GM19397 (cell line): ENCODE results near the gene PRPF39.
"Not testable (repeated sequence)": the region's sequence is repeated elsewhere in the genome, so short reads cannot be mapped to it uniquely, and the experiment has no call there.

Experiments
- ATAC-seq: cut with Tn5 transposase; IDR thresholded peaks from one replicate; pipeline ENCODE4 v1.9.1; 2021; ENCODE audit warnings: mild to moderate bottlenecking, moderate library complexity; ENCODE audit not compliant: unreplicated experiment

Gene PRPF39

DNA sequence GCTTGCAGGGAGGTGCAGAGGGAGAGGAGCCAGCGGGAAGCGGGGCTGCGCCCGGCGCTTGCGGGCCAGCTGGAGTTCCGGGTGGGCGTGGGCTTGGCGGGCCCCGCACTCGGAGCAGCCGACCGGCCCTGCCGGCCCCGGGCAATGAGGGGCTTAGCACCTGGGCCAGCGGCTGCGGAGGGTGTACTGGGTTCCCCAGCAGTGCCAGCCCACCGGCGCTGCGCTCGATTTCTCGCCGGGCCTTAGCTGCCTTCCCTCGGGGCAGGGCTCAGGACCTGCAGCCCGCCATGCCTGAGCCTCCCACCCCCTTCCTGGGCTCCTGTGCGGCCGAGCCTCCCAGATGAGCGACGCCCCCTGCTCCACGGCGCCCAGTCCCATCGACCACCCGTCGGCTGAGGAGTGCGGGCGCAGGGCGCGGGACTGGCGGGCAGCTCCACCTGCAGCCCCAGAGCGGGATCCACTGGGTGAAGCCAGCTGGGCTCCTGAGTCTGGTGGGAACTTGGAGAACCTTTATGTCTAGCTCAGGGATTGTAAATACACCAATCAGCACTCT lies 3.4 kb upstream of the PRPF39 start:
- not testable (repeated sequence) for ATAC-seq

DNA sequence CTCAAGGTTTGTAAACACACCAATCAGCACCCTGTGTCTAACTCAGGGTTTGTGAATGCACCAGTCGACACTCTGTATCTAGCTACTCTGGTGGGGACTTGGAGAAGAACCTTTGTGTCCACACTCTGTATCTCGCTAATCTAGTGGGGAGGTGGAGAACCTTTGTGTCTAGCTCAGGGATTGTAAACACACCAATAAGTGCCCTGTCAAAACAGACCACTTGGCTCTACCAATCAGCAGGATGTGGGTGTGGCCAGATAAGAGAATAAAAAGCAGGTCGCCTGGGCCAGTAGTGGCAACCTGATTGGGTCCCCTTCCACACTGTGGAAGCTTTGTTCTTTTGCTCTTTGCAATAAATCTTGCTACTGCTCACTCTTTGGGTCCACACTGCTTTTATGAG lies 2.8 kb upstream of the PRPF39 start:
- ATAC-seq, result not testable (repeated sequence)

DNA sequence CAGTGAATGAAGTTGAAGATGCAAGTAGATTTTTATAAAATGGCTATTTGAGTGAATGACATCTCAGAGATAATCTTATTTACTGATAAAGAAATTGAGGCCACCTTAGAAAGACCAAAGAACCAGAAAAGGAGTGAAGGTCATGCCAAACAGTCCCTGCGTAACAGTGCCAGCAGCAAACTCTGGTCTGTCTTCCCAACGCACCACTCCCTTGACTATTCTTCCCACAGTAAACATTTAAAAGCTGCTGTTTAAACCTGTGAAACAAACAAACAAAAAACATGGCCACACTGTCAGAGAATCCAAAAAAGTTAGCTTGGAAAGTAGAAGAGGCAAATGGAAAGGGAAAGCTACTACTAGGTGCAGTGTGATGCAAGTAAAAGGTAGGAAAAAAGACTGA lies 1.5 kb upstream of the PRPF39 start:
- ATAC-seq, result no peak

DNA sequence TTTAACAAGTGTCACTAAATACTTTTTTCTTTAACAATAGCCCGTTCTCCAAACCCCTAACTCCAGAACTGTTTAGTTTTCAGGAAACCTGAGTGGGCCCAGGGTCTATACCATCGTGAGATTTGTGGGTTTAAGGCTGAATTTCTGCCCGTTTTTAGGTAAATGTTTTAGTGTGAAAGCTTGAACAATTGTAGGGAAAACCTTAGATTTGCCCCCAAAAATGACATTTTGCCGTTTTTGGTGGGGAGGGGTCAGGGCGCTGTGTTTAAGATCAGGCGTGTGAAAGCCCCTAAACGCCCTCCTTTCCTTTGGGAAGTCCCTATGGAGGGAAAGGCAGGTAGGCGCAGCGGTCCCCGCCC lies 320 bp upstream of the PRPF39 start:
- ATAC-seq, result no peak

DNA sequence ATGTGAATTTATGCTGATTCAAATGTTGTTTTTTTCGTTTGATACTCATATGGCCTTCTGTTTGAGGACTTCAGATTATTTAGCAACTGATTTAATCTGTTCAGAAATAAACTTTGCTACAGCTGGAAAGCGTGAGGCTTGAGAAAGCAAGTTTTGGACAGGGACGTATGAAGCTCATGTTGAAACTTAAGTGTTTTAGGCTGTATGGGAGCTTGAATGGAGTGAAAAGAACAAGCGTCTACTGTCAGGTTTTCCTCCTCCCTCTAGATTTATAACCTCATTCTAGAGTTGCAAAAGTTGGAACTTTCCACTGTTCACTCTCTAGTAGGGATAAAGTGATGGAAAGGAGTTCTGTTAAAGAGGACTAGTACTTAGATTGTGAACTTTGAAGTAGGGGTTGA lies 1.0 kb downstream of the PRPF39 start:
- ATAC-seq, result no peak

DNA sequence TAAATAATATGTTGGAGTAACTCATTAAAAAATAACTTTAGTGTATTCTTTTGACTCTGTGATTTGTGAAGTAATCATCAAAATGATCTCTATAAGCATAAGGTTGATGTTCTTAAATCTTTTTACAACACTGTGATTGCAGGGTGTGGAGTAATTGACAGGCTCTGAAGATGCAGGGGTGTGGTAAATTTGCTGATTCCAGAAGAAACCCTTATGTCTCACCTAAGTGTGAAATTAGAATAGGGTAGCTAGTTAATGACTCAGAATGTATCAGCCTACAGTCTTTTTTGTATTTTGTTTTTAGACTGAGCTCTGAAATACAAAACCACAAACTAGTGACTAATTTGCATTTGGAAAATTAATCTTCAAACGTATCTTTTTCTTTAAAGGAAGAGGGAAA lies 5.9 kb downstream of the PRPF39 start:
- peak; percentile 56 for ATAC-seq

DNA sequence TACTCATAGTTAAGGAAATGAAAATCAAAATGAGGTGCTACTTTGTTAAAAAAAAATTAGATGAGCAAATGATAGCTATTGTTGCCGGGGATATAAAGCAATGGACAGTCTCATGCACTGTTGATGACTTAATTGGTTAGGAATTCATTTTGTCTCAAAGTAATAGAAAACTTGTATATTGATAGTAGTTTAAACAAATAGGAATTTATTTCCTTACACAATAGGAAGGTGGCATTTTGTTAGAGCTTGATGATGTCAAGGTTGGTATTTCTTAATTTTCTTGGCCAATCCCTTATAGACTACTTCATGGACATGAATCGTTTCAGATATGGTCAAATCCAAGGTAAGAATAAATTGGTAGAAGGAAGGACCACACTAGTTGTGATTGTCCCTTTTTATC lies 7.8 kb downstream of the PRPF39 start:
- no peak for ATAC-seq

DNA sequence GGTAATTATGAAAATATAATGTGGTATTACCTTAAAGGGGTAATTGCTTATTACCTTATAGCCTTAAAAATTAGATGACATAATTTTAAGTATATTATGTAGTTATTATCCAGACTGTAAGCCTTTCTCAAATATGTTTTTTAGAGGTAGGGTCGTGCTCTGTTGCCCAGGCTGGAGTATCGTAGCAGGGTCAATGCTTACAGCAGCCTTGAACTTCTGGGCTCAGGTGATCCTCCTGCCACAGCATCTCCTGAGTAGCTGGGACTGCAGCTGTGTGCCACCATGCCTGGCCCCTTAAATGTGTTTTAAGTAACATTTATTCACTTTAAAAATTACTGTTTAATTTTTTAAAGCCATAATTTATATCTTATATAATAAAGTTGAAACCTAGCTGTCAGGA lies 10.4 kb downstream of the PRPF39 start:
- no peak for ATAC-seq

DNA sequence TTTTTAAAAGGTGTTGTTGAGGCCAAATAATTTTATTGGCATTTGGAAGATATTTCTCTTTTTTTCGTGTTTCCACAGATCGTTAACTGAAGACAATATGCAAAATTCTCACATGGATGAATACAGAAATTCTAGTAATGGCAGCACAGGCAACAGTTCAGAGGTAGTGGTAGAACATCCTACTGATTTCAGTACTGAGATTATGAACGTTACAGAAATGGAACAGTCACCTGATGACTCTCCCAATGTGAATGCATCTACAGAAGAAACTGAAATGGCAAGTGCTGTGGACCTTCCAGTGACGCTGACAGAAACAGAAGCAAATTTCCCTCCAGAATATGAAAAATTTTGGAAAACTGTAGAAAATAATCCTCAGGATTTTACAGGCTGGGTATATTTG lies 11.2 kb downstream of the PRPF39 start:
- no peak for ATAC-seq

DNA sequence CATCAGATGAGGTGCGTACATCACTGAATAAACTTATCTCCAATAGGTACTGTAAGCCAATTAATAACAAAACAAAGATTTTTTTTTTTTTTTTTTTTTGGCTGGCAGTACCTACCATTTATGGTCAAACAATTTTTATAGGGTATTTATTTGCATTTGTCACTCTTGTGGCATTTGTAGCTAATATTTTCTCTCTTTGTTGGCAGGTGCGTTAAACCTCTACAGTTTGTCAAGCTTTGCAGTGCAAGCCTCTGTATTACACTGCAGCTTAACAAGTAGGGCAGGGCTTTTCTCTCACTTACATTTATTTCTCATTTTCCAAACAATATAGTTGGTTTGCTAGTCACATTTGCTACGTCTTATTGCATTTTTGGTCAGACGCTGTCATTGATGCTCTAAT lies 12.3 kb downstream of the PRPF39 start:
- ATAC-seq, result no peak

DNA sequence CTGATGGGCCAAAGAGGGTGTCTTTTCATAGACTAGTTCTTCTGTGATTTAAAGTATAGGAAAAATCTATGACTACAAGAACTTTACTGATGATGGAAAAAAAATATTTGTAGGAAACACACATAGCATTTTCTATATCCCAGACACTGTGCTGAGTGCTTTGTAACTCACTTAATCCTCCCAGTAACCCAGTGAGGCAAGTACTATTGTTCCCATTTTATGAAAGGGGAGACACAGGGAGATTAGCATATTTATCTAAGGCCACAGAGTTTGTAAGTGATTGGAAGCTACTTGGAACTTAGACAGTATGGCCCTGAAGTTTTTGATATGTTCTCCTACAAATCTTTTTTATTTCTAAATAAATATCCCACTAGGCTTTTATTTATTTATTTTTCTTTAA lies 19.9 kb downstream of the PRPF39 start:
- no peak for ATAC-seq

DNA sequence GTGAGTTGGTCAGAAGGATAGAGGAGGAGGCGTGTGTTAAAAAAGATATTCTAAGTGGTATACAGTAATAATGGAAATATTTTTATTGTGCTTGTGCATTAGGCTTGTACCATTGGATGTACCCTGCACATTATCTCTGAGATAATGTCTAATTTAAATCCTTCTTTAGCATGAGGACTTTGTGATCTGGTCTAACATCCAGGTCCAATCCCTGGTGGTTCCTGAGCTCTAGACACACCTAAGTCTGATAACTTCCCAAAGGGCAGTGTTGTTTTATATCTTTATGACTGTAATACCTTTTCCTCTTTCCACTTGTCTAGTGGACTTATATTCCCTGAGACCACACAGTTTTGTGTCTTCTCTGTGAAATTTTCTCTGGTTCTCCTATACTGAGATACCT lies 20.6 kb downstream of the PRPF39 start:
- no peak for ATAC-seq

DNA sequence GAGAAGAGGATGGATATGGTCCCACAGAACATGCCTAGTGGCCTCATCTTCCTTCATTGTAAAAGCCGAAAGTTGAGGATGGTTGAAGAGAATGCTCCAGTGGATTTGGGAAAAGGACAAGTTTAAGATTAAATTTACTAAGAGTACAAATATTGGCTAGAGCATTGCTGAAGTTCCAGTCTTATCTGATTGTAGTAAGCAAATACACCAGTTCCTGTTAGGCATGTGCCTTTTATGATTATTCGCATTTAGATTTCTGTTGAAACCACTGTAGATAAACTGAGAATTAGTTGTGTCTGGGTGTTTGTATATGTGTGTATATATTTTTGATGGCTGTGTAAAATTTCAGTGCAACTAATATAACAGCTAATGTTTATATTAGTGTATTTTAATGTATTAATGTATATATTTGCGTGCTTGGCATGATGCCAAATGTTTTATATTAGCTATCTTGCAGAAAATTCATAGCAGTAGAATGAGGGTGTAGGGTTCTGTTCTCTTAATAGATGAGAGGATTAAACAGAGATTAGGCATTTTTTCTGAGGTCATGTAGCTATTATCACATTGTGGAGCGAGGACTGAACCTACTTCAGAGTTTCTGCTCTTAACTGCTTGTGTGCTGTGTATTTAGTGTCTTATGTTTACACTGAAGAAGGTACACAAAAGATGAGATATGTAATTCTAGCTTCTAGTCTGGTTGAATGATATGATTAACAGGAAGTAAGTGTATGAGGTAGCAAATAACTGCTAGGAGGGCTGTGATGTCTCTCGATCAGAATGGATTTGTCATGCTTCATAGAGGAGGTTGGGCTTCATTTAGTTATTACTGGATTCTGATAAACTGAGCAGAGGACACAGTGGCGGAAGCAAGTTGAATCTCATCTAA lies 29.2 kb downstream of the PRPF39 start:
- ATAC-seq, result no peak

DNA sequence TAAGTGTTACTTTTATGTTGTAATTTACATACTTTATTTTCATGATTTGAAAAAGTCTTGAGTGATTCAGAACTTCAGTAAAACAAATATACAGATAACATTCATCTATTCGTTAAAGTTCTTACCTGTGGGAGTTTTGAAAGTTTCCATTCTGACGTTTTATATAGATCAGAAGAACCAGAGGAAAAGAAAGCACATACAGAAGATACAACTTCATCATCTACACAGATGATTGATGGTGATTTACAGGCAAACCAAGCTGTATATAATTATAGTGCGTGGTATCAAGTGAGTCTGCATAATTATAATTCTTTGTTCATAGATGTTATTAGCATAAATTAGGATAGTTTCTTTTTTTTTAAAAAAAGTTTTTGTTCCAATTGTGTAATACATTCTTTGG lies 30.4 kb downstream of the PRPF39 start:
- no peak for ATAC-seq

DNA sequence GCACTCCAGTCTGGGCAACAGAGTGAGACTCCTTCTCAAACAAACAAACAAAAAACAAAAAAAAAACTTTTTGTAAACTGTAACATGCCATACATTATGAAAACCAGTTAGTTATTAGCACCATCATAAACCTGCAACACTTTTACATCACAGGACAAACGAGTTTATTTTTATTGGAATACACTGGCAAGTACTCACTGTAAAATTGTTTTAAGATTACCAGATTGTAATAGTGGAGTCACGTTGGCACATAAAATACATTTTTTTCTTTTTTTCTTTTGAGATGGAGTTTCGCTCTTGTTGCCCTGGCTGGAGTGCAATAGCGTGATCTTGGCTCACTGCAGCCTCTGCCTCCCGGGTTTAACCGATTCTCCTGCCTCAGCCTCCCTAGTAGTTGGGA lies 34.7 kb downstream of the PRPF39 start:
- no peak for ATAC-seq

DNA sequence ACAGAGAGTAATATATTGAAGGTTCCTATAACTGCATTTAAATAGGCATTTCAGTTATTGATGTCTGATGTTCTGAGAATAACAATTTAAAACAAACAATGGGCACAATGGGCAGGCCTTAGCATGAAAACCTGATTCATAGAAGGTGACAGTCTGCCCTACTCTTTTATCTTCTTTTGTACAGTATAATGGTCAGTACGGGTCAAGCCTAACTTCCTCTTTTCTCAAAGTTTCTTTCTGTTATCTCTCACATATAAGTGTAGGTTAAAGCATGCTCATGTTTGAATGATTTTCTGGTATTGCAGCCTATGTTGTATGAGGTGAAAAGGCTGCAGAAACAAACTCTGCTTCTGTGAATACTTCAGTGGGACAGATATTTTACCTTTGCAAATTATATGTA lies 36.2 kb downstream of the PRPF39 start:
- ATAC-seq, result no peak

DNA sequence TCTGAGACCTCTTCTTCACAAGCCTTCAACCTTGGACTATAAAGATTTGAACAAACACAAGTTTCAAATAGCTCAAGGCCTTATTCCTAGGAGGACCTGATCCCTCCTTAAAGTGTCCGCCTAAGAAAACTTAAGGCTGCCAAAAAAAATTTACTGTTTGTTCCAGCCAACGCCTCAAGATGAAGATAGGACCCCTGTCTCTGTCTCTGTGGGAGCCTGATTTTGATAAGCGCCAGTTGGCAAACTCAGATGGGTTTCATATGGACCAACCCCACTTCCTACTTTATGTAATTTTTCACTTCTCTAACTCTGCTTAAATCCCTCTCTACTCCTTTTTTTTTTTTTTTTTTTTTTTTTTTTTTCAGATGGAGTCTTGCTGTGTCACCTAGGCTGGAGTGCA lies 39.4 kb downstream of the PRPF39 start:
- no peak for ATAC-seq

DNA sequence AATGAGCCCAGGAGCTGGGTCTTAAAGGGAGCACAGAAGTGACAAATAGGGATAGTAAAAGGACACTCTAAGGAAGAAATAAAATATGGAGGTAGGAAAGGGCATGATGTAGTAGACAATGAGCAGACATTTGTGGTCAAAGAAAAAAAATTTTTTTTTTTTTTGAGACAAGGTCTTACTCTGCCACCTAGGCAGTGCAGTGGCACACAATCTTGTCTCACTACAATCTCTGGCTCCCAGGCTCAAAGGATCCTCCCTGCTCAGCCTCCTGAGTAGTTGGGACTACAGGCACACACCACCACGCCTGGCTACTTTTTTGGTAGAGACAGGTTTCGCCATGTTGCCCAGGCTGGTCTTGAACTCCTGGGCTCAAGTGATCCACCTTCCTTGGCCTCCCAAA lies 41.8 kb downstream of the PRPF39 start:
- no peak for ATAC-seq

DNA sequence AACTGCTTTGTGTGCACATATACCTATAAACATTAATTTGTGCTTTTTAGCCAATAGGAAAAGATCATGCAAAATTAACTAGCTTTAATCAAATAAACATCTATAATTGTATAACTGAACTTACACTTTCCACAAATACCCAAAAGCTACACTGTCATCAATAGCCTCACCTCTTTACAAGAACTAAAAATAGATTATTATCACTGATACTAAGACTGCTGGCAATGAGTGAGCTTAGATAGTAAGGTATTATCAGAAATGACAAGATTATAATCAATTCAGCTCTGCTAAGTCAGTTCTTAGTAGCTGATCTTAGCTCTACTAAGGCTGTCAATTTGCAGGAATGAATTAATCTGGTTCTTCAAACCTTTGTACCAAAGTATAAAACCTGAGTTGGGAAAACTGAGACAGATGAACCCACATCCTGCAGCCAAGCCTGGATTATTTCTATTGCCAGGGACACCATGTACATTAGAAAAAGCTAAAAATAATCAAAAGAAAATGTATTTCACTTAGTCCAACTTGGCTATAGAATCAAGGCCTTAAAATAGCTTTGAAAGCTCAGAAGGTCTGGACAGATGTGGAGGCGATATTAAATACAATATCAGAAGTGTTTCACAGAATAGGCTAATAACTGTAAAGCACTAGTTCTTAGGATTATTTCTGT lies 45.2 kb downstream of the PRPF39 start:
- ATAC-seq, result no peak

DNA sequence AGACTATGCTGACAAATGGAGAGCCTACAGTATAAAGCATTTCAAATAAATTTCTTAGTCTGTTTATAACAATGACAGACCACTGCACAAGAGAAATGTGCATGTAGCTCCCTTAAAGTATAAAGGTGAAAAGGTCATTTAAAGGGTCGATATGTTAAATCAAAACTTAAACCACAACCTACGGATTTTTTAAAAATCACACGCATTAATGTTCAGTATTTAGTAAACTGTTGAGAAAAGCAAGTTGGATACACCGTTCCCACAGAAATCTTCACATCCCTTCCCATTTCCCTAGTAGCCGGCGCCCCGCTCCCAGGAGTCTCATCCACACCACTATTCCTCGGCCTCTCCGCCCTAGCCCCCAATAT lies 49.8 kb downstream of the PRPF39 start:
- no peak for ATAC-seq

DNA sequence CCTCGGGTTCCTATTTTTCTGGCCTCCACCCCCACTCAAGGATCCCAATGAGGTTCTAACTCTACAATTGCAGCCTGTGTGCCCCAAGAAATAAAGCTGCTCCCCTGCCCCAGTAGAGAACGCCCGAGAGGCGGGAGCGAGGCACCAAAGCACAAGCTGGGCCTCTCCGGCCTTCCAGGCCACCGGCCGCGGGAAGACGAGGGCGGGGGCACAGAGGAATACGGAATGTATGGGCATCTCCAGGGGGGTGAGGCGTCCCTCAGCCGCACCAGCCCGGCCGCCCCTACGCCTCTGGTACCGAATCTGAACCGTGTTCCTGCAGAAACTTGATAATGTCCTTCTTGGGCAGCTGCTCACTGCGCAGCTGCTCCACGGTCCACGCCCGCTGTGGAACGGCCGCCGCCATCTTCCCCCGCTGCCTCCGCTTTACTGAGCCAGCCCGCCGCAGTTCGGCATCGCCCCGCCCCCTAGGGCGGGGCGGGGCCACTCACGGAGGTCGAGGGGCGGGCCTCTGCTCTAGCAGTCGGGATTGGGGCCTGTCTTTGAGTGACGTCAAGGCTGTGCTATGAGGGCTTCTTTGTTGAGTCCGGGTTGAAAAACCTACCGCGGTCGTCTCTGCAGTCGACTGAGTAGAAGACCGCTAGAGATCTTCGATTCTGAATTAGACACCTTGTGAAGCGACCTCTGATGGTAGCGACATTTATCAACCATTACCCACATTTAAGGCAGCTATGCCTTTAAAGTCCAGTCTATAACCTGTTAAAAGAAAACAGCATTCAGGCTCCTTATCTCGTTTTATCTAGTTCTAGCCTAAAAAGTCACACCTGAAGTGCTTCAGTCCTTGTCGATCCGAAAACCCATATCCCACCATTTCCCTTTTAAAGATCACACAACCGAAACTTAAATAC lies 50.4 kb downstream of the PRPF39 start, which contains the start of gene FKBP3:
TSS of gene FKBP3 (minus strand) at position 431 of the 908 bp plus-strand sequence. CDS start at position 406, 25 bp downstream.
- ATAC-seq, result peak; percentile 92
